H1 (cell line): ENCODE data around the gene NOS1AP. TPM values are rescaled to one million over a fixed set of nuclear protein-coding genes. Genes with fewer than 3 reads are reported as not detected.
A peak's percentile ranks its signal among the peaks of the same experiment; 100 is the strongest.

Source experiments
- BRCA1 ChIP-seq: IDR thresholded peaks from 2 replicates; pipeline ENCODE4 v1.6.1; 2012; ENCODE audit warnings: low read depth, low read length, improper control_type of control experiment
- CEBPB ChIP-seq: IDR thresholded peaks from 2 replicates; pipeline ENCODE4 v1.6.1; 2012; ENCODE audit warnings: low read depth, low read length
- CHD7 ChIP-seq: fragments of 300-600 bp; sonication (generic); IDR thresholded peaks from 2 replicates; pipeline ENCODE4 v1.7.1; 2012; ENCODE audit warnings: low read length, moderate library complexity, mild to moderate bottlenecking, inconsistent platforms; ENCODE audit not compliant: insufficient replicate concordance
- EZH2 ChIP-seq: fragments of 200-600 bp; sonication (generic); IDR thresholded peaks from 2 replicates; pipeline ENCODE4 v1.7.1; 2012; ENCODE audit warnings: low read depth, mild to moderate bottlenecking, moderate library complexity, low read length, inconsistent platforms; ENCODE audit not compliant: severe bottlenecking
- GABPA ChIP-seq: IDR thresholded peaks from 2 replicates; pipeline ENCODE4 v1.6.1; 2011; ENCODE audit warnings: mild to moderate bottlenecking, low read length, moderate library complexity, borderline replicate concordance; ENCODE audit not compliant: insufficient read depth
- HDAC6 ChIP-seq: IDR thresholded peaks from one replicate; pipeline ENCODE4 v1.7.1; 2012; ENCODE audit warnings: low read depth, mild to moderate bottlenecking, inconsistent platforms, low read length, moderate library complexity
- NANOG ChIP-seq: IDR thresholded peaks from 2 replicates; pipeline ENCODE4 v1.6.1; 2011; ENCODE audit warnings: low read length, low read depth, mild to moderate bottlenecking, inconsistent platforms; ENCODE audit not compliant: insufficient read depth, poor library complexity, severe bottlenecking
- SIRT6 ChIP-seq: IDR thresholded peaks from one replicate; pipeline ENCODE4 v1.7.1; 2012; ENCODE audit warnings: low read length, inconsistent platforms
- SRF ChIP-seq: IDR thresholded peaks from 2 replicates; pipeline ENCODE4 v1.6.1; 2011; ENCODE audit warnings: mild to moderate bottlenecking, low read depth, low read length, moderate library complexity
- SUZ12 ChIP-seq: fragments of 200-600 bp; sonication (generic); IDR thresholded peaks from 2 replicates; pipeline ENCODE4 v1.6.1; 2012; ENCODE audit warnings: mild to moderate bottlenecking, inconsistent platforms, low read length, moderate library complexity, mixed read lengths
- TCF12 ChIP-seq: IDR thresholded peaks from 2 replicates; pipeline ENCODE4 v1.6.1; 2011; ENCODE audit warnings: low read depth, mild to moderate bottlenecking, low read length
- TEAD4 ChIP-seq: IDR thresholded peaks from 2 replicates; pipeline ENCODE4 v1.6.1; 2012; ENCODE audit warnings: low read depth, low read length, inconsistent platforms, mixed read lengths
- polyA plus RNA-seq, 7 experiments: library from polyadenylated mRNA; depleted of rRNA in 3 of 7; stranded (reverse) in 5 of 7; unstranded in 2 of 7; fragments of >200 nt in 5 of 7; fragments of 200-250 nt in 2 of 7; gene quantifications; 1 replicate in 5 of 7; 2 replicates in 1 of 7; 4 replicates in 1 of 7; pipeline versions ENCODE4 v1.2.1 to v1.2.3, GENCODE V29; 2011 to 2013; ENCODE audit warnings: missing spikeins in 2 of 7, mixed read lengths in 2 of 7
- total RNA-seq: library from RNA; stranded (reverse); fragmentation: NEBNext Ultra II Directional; extraction: Animal tissue kit (Norgen Biotek cat#: 25700); gene quantifications from 2 replicates; pipeline ENCODE4 v1.2.1, GENCODE V29; 2021

The NOS1AP gene
- total and polyA plus RNA-seq, 2 of the 8 experiments (the other 6 are each of a cell fraction or from before 2014, with no cell fraction given), result 2.4 to 12.1 TPM

- no peak for TF ChIP-seq EZH2
- peak; percentile 85 for TF ChIP-seq CHD7
- TF ChIP-seq HDAC6, result no peak
- TF ChIP-seq GABPA, result no peak
- no peak for TF ChIP-seq BRCA1
- TF ChIP-seq SIRT6, result no peak
- no peak for TF ChIP-seq SRF
- no peak for TF ChIP-seq CEBPB
- TF ChIP-seq TEAD4, result peak; percentile 59; the same call in 1 of the 2 replicates
- TF ChIP-seq TCF12, result 0 out of 2 replicates have a peak, but pooled peaks have one; percentile 45
- TF ChIP-seq NANOG, result no peak
- no peak for TF ChIP-seq SUZ12
Observed at GRCh38 chr1:162070825-162071224, 1.3 kb downstream of the NOS1AP start (continued).
